GM12801 (cell line): Measurements from ENCODE around the gene BRWD1.

ENCODE experiments used
- TF ChIP-seq, protein P1 (sequence below): IDR thresholded peaks from one replicate; pipeline ENCODE4 v1.5.1; 2011; ENCODE audit warnings: control low read depth; ENCODE audit not compliant: insufficient read length; ENCODE audit errors: extremely low read depth

Gene BRWD1

DNA sequence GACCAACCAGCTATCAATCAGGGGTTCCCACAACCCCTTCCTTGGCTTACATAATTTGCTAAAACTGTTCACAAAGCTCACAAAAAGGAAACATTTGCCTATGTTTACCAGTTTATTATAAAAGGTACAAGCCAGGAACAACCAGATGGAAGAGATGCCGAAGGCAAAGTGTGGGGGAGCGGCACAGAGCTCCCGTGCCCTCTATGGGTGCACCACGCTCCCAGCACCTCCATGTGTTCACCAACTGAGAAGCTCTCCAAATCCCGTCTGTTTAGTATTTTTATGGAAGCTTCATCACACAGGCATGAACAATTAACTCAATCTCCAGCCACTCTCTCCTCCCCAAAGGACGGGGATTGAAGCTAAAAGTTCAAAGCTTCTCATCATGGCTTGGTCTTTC is 163.1 kb downstream of the BRWD1 start:
- TF ChIP-seq, protein P1, sequence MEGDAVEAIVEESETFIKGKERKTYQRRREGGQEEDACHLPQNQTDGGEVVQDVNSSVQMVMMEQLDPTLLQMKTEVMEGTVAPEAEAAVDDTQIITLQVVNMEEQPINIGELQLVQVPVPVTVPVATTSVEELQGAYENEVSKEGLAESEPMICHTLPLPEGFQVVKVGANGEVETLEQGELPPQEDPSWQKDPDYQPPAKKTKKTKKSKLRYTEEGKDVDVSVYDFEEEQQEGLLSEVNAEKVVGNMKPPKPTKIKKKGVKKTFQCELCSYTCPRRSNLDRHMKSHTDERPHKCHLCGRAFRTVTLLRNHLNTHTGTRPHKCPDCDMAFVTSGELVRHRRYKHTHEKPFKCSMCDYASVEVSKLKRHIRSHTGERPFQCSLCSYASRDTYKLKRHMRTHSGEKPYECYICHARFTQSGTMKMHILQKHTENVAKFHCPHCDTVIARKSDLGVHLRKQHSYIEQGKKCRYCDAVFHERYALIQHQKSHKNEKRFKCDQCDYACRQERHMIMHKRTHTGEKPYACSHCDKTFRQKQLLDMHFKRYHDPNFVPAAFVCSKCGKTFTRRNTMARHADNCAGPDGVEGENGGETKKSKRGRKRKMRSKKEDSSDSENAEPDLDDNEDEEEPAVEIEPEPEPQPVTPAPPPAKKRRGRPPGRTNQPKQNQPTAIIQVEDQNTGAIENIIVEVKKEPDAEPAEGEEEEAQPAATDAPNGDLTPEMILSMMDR, result no peak

DNA sequence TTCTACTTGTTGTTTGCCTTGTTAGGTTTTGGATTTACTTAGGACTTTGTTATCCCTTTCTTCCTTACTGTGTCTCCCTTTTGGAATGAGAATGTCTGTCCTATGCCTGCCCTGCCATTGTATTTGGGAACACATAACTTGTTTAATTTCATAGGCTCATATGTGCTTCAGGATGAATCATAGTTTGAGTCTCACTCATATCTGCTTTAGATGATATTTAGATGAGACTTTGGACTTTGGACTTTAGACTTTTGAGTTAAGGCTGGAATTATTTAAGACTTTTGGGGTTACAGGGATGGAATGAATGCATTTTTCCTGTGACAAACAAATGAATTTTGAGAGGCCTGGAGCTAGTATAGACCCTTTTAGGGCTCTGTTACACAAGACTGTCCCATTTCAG is 163.6 kb downstream of the BRWD1 start:
- TF ChIP-seq, protein P1, result no peak

DNA sequence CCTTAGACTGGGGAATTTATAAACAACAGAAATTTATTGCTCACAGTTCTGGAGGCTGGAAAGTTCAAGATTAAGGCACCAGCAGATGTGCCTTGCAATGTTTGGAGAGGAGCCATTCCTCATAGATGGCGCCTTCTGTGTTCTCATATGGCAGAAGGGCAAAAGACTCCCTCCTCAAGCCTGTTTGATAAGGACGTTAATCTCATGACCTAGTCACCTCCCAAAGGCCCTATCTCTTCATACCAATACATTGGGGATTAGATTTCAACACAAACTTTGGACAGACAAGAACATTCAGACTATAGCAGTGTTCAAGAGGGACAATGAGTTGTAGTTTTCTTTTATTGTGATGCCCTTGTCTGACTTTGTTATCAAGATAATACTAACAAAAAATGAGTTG is 164.5 kb downstream of the BRWD1 start:
- TF ChIP-seq, protein P1, result no peak

DNA sequence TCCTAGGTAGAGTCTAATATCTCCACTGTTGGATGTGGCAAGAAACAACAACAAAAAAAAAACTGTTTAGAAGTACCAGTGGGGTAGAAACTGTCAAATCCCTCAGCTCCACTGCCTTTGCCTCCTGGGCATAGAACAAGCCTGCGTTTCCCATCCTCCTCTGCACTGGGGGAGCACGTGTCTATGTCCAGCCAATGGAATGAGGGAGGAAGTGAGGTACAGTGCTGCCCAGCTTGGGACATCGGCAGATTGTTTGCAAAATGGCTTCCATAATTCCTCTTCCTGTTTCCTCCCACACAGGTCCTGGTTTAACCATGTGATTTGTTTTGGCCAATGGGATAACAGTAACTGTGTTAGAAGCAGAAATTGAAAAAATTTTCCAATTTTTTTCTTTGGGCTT is 169.2 kb downstream of the BRWD1 start:
- TF ChIP-seq, protein P1, result no peak

DNA sequence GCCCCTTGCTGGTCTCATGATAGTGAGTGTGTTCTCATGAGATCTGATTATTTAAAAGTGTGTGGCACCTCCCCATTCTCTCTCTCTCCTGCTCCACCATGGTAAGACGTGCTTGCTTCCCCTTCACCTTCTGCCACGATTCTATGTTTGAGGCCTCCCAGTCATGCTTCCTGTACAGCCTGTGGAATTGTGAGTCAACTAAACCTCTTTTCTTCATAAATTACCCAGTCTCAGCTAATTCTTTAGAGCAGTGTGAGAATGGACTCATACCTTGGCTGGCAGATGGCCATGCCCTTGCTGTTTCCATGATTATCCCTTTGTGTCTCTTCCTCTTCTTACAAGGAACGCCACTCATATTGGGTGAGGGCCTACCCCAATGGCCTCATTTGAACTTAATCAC is 170.5 kb downstream of the BRWD1 start:
- TF ChIP-seq, protein P1, result no peak

DNA sequence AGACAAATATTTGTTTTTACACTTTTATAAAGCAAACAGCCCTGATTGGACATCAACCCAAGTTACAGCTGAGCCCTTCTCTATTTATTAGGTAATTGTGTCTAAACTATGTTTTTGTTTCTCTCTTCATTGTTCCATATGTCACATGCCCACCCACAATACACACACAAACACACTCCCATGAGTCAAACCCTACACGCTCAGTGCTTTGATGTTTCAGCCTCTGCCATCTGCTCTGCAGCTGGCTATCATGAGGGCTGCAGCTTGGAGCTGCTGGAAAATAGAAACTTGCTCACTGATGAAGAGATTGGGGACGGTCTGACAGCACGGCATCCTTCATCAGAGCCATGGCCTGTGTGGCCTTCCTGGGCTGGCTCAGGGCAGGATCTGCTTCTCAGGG is 171.9 kb downstream of the BRWD1 start:
- TF ChIP-seq, protein P1, result no peak

DNA sequence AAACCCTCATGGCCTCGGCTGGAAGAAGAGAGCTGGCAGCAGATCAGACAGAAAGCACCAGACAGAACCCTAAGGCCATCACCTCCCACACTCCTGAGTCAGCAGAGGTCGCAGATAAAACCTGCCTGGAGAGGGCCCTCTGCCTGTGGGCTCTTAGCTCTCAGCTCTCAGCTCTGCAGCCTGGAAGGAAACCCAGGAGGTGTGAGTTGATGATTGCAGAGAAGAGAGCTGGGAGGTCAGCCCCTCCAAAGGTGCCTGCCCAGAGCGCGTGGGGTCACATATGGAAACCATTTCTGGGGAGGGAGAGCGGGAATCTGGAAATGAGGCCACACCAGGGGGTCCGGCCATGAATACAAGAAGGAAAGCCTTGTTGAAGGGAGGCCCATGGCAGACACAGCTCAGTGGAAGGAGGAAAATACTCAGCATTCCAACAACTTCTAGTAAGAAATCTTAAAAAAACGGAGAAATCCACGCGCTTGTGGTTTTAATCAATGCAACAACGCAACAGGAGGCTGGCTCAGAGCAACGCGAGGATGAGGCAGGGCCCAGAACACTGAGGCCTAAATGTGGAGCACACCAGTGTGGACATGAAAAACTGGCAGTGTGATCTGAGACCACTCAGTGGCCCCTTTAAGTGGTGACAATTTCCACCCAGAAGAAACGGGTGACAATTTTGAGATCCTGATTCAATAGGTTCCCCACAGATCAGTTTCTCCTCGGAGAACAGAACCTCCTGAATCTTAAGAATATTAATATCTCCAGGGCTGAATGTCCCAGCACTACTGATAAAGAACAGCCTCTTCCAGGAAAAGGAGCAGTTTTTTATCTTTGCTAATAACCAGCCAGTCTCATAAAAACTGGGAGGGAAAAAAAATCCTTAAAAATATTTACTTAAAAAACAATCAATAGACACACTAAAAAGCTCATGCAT is 175.9 kb downstream of the BRWD1 start:
- TF ChIP-seq, protein P1, result no peak
